ENCODE results near the gene IQSEC1. TPM values are rescaled to one million over a fixed set of nuclear protein-coding genes. Genes with fewer than 3 reads are reported as not detected.

IQSEC1 gene
- total RNA-seq, 2 experiments from 2014 or later = 31.7 to 39.2 TPM

GRCh38 chr3:12908136-12908730, 165.0 kb downstream of the IQSEC1 start:
- no peak overlapping the region for H3K27ac Mint-ChIP-seq
- no peak for TF ChIP-seq CTCF (IDR thresholded peaks at IDR 0.05)
- peaks cover 4% of the 10 kb centered on the region for H3K36me3 Mint-ChIP-seq (ENCODE audit: low read depth)
- H3K4me3 Mint-ChIP-seq = no peak overlapping the region
- POLR2A ChIA-PET = no interaction called here
- CTCF ChIA-PET = no interaction called here
- DNase-seq (no peak), ATAC-seq (no peak)
- H3K9me3 Mint-ChIP-seq = no peaks in the 10 kb centered on the region
- intact Hi-C loops (cut with micrococcal nuclease) = loop anchor here (10.0 kb wide), 1 partner anchor 77 kb away; no protein-coding TSS in a partner anchor
- H3K4me1 Mint-ChIP-seq (ENCODE audit: low read depth) = no peaks in the 10 kb centered on the region
- H3K27me3 Mint-ChIP-seq = no peaks in the 10 kb centered on the region

- H3K4me3 Mint-ChIP-seq = no peak overlapping the region
- H3K27ac Mint-ChIP-seq = no peak overlapping the region
- CTCF ChIA-PET = no interaction called here
- DNase-seq (no peak), ATAC-seq (no peak)
- POLR2A ChIA-PET = no interaction called here
- no peaks in the 10 kb centered on the region for H3K27me3 Mint-ChIP-seq
- H3K9me3 Mint-ChIP-seq = no peaks in the 10 kb centered on the region
- TF ChIP-seq CTCF (IDR thresholded peaks at IDR 0.05) = no peak
- peaks cover 4% of the 10 kb centered on the region for H3K36me3 Mint-ChIP-seq (ENCODE audit: low read depth)
- H3K4me1 Mint-ChIP-seq (ENCODE audit: low read depth) = no peaks in the 10 kb centered on the region
- intact Hi-C loops (cut with micrococcal nuclease) = loop anchor here (10.0 kb wide), 1 partner anchor 77 kb away; no protein-coding TSS in a partner anchor
These were observed 165.5 kb downstream of the IQSEC1 start for GRCh38 chr3:12907729-12908128.

GRCh38 chr3:12907296-12907695, 165.9 kb downstream of the IQSEC1 start:
- POLR2A ChIA-PET = no interaction called here
- peaks cover 7% of the 10 kb centered on the region for H3K36me3 Mint-ChIP-seq (ENCODE audit: low read depth)
- TF ChIP-seq CTCF (IDR thresholded peaks at IDR 0.05) = no peak
- ATAC-seq = no peak
- no peak overlapping the region for H3K27ac Mint-ChIP-seq
- no peak for DNase-seq
- intact Hi-C loops (cut with micrococcal nuclease) = loop anchor here (10.0 kb wide), 1 partner anchor 78 kb away; no protein-coding TSS in a partner anchor
- no peak overlapping the region for H3K4me3 Mint-ChIP-seq
- CTCF ChIA-PET = no interaction called here
- H3K4me1 Mint-ChIP-seq (ENCODE audit: low read depth) = no peaks in the 10 kb centered on the region
- H3K9me3 Mint-ChIP-seq = no peaks in the 10 kb centered on the region
- no peaks in the 10 kb centered on the region for H3K27me3 Mint-ChIP-seq

GRCh38 chr3:12906916-12907290, 166.3 kb downstream of the IQSEC1 start:
- no peaks in the 10 kb centered on the region for H3K27me3 Mint-ChIP-seq
- H3K9me3 Mint-ChIP-seq = no peaks in the 10 kb centered on the region
- TF ChIP-seq CTCF (IDR thresholded peaks at IDR 0.05) = no peak
- H3K4me1 Mint-ChIP-seq (ENCODE audit: low read depth) = no peaks in the 10 kb centered on the region
- no peak overlapping the region for H3K27ac Mint-ChIP-seq
- ChIA-PET CTCF (interaction anchor here (0.9 kb wide), 1 partner anchor 15 kb away, joined by 3 read pairs; no protein-coding TSS in a partner anchor), POLR2A (no interaction called here)
- H3K4me3 Mint-ChIP-seq = no peak overlapping the region
- DNase-seq = no peak
- intact Hi-C loops (cut with micrococcal nuclease) = loop anchor here (10.0 kb wide), 1 partner anchor 78 kb away; no protein-coding TSS in a partner anchor
- no peak for ATAC-seq
- peaks cover 11% of the 10 kb centered on the region for H3K36me3 Mint-ChIP-seq (ENCODE audit: low read depth)

GRCh38 chr3:12906141-12906915, 166.9 kb downstream of the IQSEC1 start:
- DNase-seq (no peak), ATAC-seq (no peak)
- Mint-ChIP-seq H3K36me3 (ENCODE audit: low read depth) (peaks cover 11% of the 10 kb centered on the region), H3K4me1 (ENCODE audit: low read depth) (no peaks in the 10 kb centered on the region), H3K9me3 (no peaks in the 10 kb centered on the region), H3K27me3 (no peaks in the 10 kb centered on the region), H3K27ac (no peak overlapping the region), H3K4me3 (no peak overlapping the region)
- TF ChIP-seq CTCF (IDR thresholded peaks at IDR 0.05) = no peak
- intact Hi-C loops (cut with micrococcal nuclease) = loop anchor here (10.0 kb wide), 1 partner anchor 78 kb away; no protein-coding TSS in a partner anchor
- CTCF ChIA-PET = interaction anchor here (0.9 kb wide), 1 partner anchor 14 kb away, joined by 3 read pairs; no protein-coding TSS in a partner anchor
- POLR2A ChIA-PET = no interaction called here
